Mammary epithelial cell (primary cell): Measurements from ENCODE around the gene PITPNM1.

Source experiments
- CTCF ChIP-seq, 2 donors: IDR thresholded peaks in 1 of 2; conservative IDR thresholded peaks in 1 of 2; 2 replicates each; pipeline ENCODE4 v1.5.1; 2011 to 2012; ENCODE audit warnings: inconsistent platforms in 2 of 2, low read length in 2 of 2, mild to moderate bottlenecking in 2 of 2, control low read depth in 1 of 2, low read depth in 1 of 2; ENCODE audit not compliant: insufficient read depth in 1 of 2; ENCODE audit errors: extremely low read depth in 1 of 2
- EZH2 ChIP-seq: IDR thresholded peaks from 2 replicates; pipeline ENCODE4 v1.6.1; 2012; ENCODE audit warnings: low read length, inconsistent platforms, borderline replicate concordance

DNA sequence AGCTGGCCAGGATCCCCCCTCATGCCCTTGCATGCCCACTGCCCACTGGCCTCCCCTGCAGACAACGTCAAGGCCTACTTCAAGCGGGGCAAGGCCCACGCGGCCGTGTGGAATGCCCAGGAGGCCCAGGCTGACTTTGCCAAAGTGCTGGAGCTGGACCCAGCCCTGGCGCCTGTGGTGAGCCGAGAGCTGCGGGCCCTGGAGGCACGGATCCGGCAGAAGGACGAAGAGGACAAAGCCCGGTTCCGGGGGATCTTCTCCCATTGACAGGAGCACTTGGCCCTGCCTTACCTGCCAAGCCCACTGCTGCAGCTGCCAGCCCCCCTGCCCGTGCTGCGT, 14.5 kb downstream of the PITPNM1 start:
- TF ChIP-seq CTCF (conservative IDR thresholded peaks at IDR 0.05 in 1 of 2, IDR thresholded peaks at IDR 0.05 in 1 of 2; ENCODE audit: extremely low read depth in 1 of 2, insufficient read depth in 1 of 2, low read depth in 1 of 2, low read length in 2 of 2) (no peak), EZH2 (no peak)
